ENCODE results near the gene ZNF362.
"Not testable (repeated sequence)": the region's sequence is repeated elsewhere in the genome, so short reads cannot be mapped to it uniquely, and the experiment has no call there.

ZNF362 gene

GRCh38 chr1:33306653-33307493 is 50.6 kb downstream of the ZNF362 start:
- no peak overlapping the region for H3K4me3 Mint-ChIP-seq
- H3K4me1 Mint-ChIP-seq: peaks cover 21% of the 10 kb centered on the region
- H3K27me3 Mint-ChIP-seq: peaks cover 41% of the 10 kb centered on the region
- H3K36me3 Mint-ChIP-seq: peaks cover 10% of the 10 kb centered on the region
- H3K27ac Mint-ChIP-seq: no peak overlapping the region
- H3K9me3 Mint-ChIP-seq: peaks cover 4% of the 10 kb centered on the region
- CTCF ChIA-PET: interaction anchor here (1.5 to 2.5 kb wide), 2 partner anchors 11 kb away, joined by 5 to 12 read pairs; no protein-coding TSS in a partner anchor
- no peak for DNase-seq

DNA sequence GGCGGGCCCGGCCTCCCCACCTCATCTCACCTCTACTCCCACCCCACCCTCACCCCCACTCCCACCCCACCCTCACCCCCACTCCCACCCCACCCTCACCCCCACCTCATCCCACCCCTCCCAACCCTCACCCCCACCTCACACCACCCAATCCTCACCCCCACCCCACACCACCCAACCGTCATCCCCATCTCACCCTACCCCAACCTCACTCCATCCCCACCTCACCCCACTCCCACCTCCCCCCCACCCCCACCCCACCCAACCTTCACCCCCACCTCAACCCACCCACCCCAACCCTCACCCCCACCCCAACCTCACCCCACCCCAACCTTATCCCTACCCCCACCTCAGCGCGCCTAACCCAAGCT is 51.2 kb downstream of the ZNF362 start:
- no peak overlapping the region for H3K4me3 Mint-ChIP-seq
- no peak overlapping the region for H3K27ac Mint-ChIP-seq
- no peak for DNase-seq
- H3K4me1 Mint-ChIP-seq: peaks cover 15% of the 10 kb centered on the region
- CTCF ChIA-PET: interaction anchor here (1.5 kb wide), 1 partner anchor 12 kb away, joined by 5 read pairs; no protein-coding TSS in a partner anchor
- peaks cover 7% of the 10 kb centered on the region for H3K36me3 Mint-ChIP-seq
- H3K27me3 Mint-ChIP-seq: peaks cover 45% of the 10 kb centered on the region
- peaks cover 1% of the 10 kb centered on the region for H3K9me3 Mint-ChIP-seq

- H3K9me3 Mint-ChIP-seq, H3K36me3 Mint-ChIP-seq, H3K27ac Mint-ChIP-seq, H3K4me3 Mint-ChIP-seq, DNase-seq, H3K4me1 Mint-ChIP-seq: not testable (repeated sequence)
- CTCF ChIA-PET: interaction anchor here (0.6 kb wide), 1 partner anchor 151 kb away, joined by 3 read pairs; no protein-coding TSS in a partner anchor
- peaks cover 46% of the 10 kb centered on the region for H3K27me3 Mint-ChIP-seq
These were observed 53.1 kb downstream of the ZNF362 start for GRCh38 chr1:33309351-33309750.

GRCh38 chr1:33310702-33311101 is 54.4 kb downstream of the ZNF362 start:
- Mint-ChIP-seq H3K27ac (no peak overlapping the region), H3K36me3 (no peaks in the 10 kb centered on the region), H3K27me3 (peaks cover 36% of the 10 kb centered on the region), H3K4me1 (no peaks in the 10 kb centered on the region), H3K4me3 (no peak overlapping the region), H3K9me3 (no peaks in the 10 kb centered on the region)
- DNase-seq: no peak
- CTCF ChIA-PET: interaction anchor here (1.2 kb wide), 1 partner anchor 15 kb away, joined by 3 read pairs; no protein-coding TSS in a partner anchor

DNA sequence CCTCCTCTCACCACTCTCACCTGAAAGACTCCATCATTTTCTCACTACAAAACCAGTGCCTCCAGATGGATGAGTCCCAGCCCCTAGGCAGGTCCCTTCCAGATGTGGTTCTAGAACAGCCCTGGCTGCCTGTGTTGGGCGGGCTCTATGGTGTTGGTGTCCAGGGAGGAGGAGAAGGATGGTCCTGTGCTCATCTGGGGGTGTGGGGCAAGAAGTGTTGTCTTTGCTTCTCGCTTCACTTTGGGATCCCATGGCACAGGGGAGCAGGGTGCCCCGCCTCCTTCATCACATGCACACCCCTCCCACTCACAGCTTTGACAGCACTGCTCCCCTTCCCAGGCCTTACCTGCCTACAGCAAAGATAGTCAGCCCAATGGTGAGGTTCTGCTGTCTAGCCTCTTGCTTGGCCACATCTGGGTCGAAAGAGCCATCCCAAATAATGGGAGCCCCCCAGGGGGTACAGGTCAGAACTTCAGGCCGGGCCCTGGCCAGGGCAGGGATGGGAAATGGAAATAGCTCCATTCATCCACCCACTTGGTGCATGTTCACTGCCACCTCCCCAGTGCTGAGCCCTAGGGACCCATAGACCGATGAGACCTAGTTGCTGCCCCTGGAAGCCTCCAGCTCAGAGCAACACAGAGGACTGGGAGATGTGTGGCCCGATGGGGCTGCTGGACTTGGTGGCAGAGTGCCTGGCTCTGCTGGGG is 55.6 kb downstream of the ZNF362 start:
- H3K36me3 Mint-ChIP-seq: no peaks in the 10 kb centered on the region
- no peak overlapping the region for H3K4me3 Mint-ChIP-seq
- no peak for DNase-seq
- CTCF ChIA-PET: no interaction called here
- no peaks in the 10 kb centered on the region for H3K4me1 Mint-ChIP-seq
- H3K27me3 Mint-ChIP-seq: peaks cover 37% of the 10 kb centered on the region
- H3K27ac Mint-ChIP-seq: no peak overlapping the region
- no peaks in the 10 kb centered on the region for H3K9me3 Mint-ChIP-seq

GRCh38 chr1:33312413-33312749 is 56.1 kb downstream of the ZNF362 start:
- H3K9me3 Mint-ChIP-seq: no peaks in the 10 kb centered on the region
- no peak for DNase-seq
- CTCF ChIA-PET: interaction anchor here (0.8 kb wide), 1 partner anchor 14 kb away, joined by 3 read pairs; no protein-coding TSS in a partner anchor

GRCh38 chr1:33314416-33314815 is 58.1 kb downstream of the ZNF362 start:
- H3K4me1 Mint-ChIP-seq: no peaks in the 10 kb centered on the region
- H3K27me3 Mint-ChIP-seq: peaks cover 38% of the 10 kb centered on the region
- H3K27ac Mint-ChIP-seq: no peak overlapping the region
- CTCF ChIA-PET: no interaction called here
- DNase-seq: no peak
- no peaks in the 10 kb centered on the region for H3K9me3 Mint-ChIP-seq
- no peak overlapping the region for H3K4me3 Mint-ChIP-seq
- no peaks in the 10 kb centered on the region for H3K36me3 Mint-ChIP-seq

More at GRCh38 chr1:33312413-33312749, 56.1 kb downstream of the ZNF362 start:
- Mint-ChIP-seq H3K4me1 (no peaks in the 10 kb centered on the region), H3K27me3 (peaks cover 35% of the 10 kb centered on the region), H3K27ac (no peak overlapping the region), H3K36me3 (no peaks in the 10 kb centered on the region), H3K4me3 (no peak overlapping the region)

- no peaks in the 10 kb centered on the region for H3K36me3 Mint-ChIP-seq
- no peaks in the 10 kb centered on the region for H3K4me1 Mint-ChIP-seq
- no peak for DNase-seq
- peaks cover 38% of the 10 kb centered on the region for H3K27me3 Mint-ChIP-seq
- H3K9me3 Mint-ChIP-seq: no peaks in the 10 kb centered on the region
- no peak overlapping the region for H3K4me3 Mint-ChIP-seq
- CTCF ChIA-PET: interaction anchor here (1.0 kb wide), 1 partner anchor 18 kb away, joined by 4 read pairs; no protein-coding TSS in a partner anchor
- no peak overlapping the region for H3K27ac Mint-ChIP-seq
These were observed 60.3 kb downstream of the ZNF362 start for GRCh38 chr1:33316601-33317000.

- Mint-ChIP-seq H3K4me1 (no peaks in the 10 kb centered on the region), H3K4me3 (no peak overlapping the region), H3K36me3 (no peaks in the 10 kb centered on the region), H3K27me3 (peaks cover 34% of the 10 kb centered on the region), H3K9me3 (no peaks in the 10 kb centered on the region), H3K27ac (no peak overlapping the region)
- CTCF ChIA-PET: interaction anchor here (1.0 kb wide), 1 partner anchor 19 kb away, joined by 4 read pairs; no protein-coding TSS in a partner anchor
- DNase-seq: no peak
These were observed 61.1 kb downstream of the ZNF362 start for GRCh38 chr1:33317354-33317753.

DNA sequence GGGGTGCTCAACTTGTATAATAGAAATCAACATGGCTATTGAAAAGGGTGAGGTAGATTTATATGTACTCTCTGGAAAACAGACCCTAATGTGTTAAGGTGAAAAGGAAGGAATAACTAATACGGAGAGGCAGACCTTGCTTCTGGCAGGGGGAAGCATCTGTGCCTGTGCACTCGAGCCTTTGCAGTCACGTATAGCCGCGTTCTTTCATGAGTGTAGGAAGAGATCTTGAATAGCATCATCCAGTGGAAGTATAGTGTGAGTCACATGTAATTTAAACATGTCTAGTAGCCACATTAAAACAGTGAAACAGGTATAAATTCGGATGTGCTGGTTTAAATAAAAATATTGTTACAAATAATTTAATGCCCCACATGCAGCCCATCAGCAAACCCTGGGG is 61.7 kb downstream of the ZNF362 start:
- Mint-ChIP-seq H3K4me1 (no peaks in the 10 kb centered on the region), H3K9me3 (no peaks in the 10 kb centered on the region), H3K4me3 (no peak overlapping the region), H3K27ac (no peak overlapping the region), H3K36me3 (peaks cover 2% of the 10 kb centered on the region), H3K27me3 (peaks cover 28% of the 10 kb centered on the region)
- CTCF ChIA-PET: no interaction called here
- DNase-seq: no peak

DNA sequence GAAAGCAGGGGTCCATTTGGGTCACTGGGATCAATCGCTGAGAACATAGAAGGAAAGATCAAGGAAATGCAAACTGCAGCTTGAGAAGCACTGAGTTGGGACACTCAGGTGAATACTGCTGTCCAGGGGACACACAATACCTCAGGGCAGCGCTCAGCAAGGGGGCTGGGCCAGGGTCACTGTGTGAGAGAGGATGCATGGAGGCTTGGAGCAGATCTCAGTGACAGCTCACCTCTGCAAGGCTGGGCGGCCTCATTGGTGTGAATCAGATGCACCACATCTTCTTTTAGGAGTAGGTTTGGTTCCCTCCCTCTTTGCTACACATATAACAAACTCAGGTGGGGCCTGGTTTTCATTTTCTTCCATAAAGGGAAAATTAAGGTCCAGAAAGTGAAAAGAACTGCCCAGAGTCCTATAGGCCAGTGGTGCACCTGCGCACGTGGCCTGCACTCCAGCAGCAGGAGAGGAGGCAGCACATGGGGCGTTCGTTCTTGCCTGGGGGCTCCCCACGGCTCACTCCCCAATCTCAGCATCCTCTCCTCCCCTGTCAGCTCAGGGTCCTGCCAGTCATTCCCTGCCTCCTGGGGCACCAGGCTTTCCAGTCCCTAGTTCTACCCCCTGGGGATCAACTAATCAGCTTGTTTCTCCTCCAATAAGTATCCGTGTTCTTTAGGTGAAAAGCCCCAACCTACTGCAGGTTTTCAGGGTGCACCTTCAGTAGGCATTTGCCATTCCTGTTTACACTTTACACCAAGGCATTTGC is 63.1 kb downstream of the ZNF362 start:
- Mint-ChIP-seq H3K36me3 (peaks cover 10% of the 10 kb centered on the region), H3K4me3 (no peak overlapping the region), H3K9me3 (no peaks in the 10 kb centered on the region), H3K4me1 (no peaks in the 10 kb centered on the region), H3K27ac (no peak overlapping the region), H3K27me3 (peaks cover 27% of the 10 kb centered on the region)
- no peak for DNase-seq
- CTCF ChIA-PET: no interaction called here

- no peaks in the 10 kb centered on the region for H3K9me3 Mint-ChIP-seq
- CTCF ChIA-PET: no interaction called here
- peaks cover 27% of the 10 kb centered on the region for H3K27me3 Mint-ChIP-seq
- no peak overlapping the region for H3K27ac Mint-ChIP-seq
- H3K36me3 Mint-ChIP-seq: peaks cover 14% of the 10 kb centered on the region
- H3K4me1 Mint-ChIP-seq: no peaks in the 10 kb centered on the region
- H3K4me3 Mint-ChIP-seq: no peak overlapping the region
- DNase-seq: no peak
These were observed 63.8 kb downstream of the ZNF362 start for GRCh38 chr1:33319949-33320618.

- peaks cover 17% of the 10 kb centered on the region for H3K36me3 Mint-ChIP-seq
- H3K27me3 Mint-ChIP-seq: peaks cover 27% of the 10 kb centered on the region
- CTCF ChIA-PET: interaction anchor here (1.4 kb wide), 1 partner anchor 25 kb away, joined by 3 read pairs; no protein-coding TSS in a partner anchor
- H3K9me3 Mint-ChIP-seq: no peaks in the 10 kb centered on the region
- no peak for DNase-seq
- H3K4me1 Mint-ChIP-seq: no peaks in the 10 kb centered on the region
- no peak within 1 kb of the TSS for H3K4me3 Mint-ChIP-seq
- H3K27ac Mint-ChIP-seq: no peak within 1 kb of the TSS
These were observed 64.4 kb downstream of the ZNF362 start, which contains the start of gene A3GALT2 for GRCh38 chr1:33320619-33321165. Gene A3GALT2, minus strand, starts transcription at chr1:33321098. Its CDS starts 0 bp downstream, at chr1:33321098.

All from activated naive CD4-positive, alpha-beta T cell treated with anti-CD3 and anti-CD28 coated beads, Interleukin-2, amount 10 ng/mL, durations not matched to agents 7 days and 5 days (primary cell).